Measurements from ENCODE around the gene ATP6V1A. TPM values are rescaled to one million over a fixed set of nuclear protein-coding genes. Genes with fewer than 3 reads are reported as not detected.

The ATP6V1A gene
- total and polyA plus RNA-seq, 10 donors: 13.3 to 109 (median 81.8) TPM

DNA sequence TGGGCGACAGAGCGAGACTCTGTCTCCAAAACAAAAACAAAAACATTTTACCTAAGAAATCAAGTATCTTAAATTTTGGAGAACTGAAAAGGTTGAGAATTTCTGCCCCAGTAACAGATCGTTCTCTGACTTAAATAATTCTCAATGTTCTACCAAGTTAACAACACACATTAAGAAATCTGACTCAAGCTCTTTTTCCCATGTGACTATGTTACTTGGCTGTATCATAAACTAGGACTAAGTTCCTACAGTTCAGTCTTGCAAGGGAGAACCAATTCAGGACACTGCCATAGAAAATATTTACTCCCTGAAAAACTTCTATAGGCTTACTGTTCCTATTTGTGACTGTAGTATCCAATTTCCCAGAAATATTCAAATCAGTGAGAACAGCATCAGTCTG is 29.5 kb upstream of the ATP6V1A start:
- 89 to 97% (median 97%) methylated on average over 3 of the region's 3 CpGs for WGBS, 5 donors
- no peak for DNase-seq
- intact Hi-C loops (cut with DNase I; ENCODE audit: low total_unique reads): no loop called here
- no peaks in the 10 kb centered on the region for H3K27me3 ChIP-seq (replicated peaks in 1 of 7)
- no peak overlapping the region for H3K27ac ChIP-seq
- H3K4me1 ChIP-seq: peaks cover 0 to 8% (median 0%) of the 10 kb centered on the region in 6 donors
- H3K4me3 ChIP-seq: no peak overlapping the region
- no peak for TF ChIP-seq POLR2A (IDR thresholded peaks at IDR 0.05)
- no peak for TF ChIP-seq POLR2AphosphoS5 (IDR thresholded peaks at IDR 0.05)
- TF ChIP-seq, protein P1, sequence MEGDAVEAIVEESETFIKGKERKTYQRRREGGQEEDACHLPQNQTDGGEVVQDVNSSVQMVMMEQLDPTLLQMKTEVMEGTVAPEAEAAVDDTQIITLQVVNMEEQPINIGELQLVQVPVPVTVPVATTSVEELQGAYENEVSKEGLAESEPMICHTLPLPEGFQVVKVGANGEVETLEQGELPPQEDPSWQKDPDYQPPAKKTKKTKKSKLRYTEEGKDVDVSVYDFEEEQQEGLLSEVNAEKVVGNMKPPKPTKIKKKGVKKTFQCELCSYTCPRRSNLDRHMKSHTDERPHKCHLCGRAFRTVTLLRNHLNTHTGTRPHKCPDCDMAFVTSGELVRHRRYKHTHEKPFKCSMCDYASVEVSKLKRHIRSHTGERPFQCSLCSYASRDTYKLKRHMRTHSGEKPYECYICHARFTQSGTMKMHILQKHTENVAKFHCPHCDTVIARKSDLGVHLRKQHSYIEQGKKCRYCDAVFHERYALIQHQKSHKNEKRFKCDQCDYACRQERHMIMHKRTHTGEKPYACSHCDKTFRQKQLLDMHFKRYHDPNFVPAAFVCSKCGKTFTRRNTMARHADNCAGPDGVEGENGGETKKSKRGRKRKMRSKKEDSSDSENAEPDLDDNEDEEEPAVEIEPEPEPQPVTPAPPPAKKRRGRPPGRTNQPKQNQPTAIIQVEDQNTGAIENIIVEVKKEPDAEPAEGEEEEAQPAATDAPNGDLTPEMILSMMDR (IDR thresholded peaks at IDR 0.05 in 8 of 11, conservative IDR thresholded peaks at IDR 0.05 in 3 of 11): no peak
- peaks cover 0 to 62% (median 29%) of the 10 kb centered on the region in 6 donors for H3K36me3 ChIP-seq
- H3K9me3 ChIP-seq: no peaks in the 10 kb centered on the region

DNA sequence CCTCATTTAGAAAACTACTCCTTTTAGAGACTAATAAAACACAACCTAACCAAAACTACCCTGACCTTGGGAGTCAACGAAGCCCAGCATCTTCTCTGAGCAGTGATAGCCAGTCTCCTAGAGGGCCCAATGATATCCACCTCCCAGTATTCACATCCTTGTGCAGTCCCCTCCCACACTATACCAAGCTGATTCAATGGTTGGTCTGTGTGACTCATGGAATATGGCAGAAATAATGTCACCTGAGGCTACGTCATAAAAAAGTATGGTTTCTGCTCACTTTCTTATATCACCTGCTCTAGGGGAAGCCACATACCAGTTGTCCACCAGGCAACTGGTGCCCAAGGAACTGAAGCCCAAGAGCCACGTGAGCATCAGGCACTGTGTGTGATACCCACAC is 29.0 kb upstream of the ATP6V1A start:
- Histone ChIP-seq H3K4me1 (peaks cover 0 to 8% (median 0%) of the 10 kb centered on the region in 6 donors), H3K9me3 (no peaks in the 10 kb centered on the region), H3K36me3 (peaks cover 0 to 67% (median 31%) of the 10 kb centered on the region in 6 donors), H3K27me3 (replicated peaks in 1 of 7) (no peaks in the 10 kb centered on the region), H3K4me3 (no peak overlapping the region), H3K27ac (no peak overlapping the region)
- intact Hi-C loops (cut with DNase I; ENCODE audit: low total_unique reads): no loop called here
- no peak for DNase-seq
- 93 to 99% (median 97%) methylated on average over 3 of the region's 3 CpGs for WGBS, 5 donors
- TF ChIP-seq POLR2A (IDR thresholded peaks at IDR 0.05) (no peak), POLR2AphosphoS5 (IDR thresholded peaks at IDR 0.05) (no peak)
- TF ChIP-seq, protein P1 (IDR thresholded peaks at IDR 0.05 in 8 of 11, conservative IDR thresholded peaks at IDR 0.05 in 3 of 11): no peak

DNA sequence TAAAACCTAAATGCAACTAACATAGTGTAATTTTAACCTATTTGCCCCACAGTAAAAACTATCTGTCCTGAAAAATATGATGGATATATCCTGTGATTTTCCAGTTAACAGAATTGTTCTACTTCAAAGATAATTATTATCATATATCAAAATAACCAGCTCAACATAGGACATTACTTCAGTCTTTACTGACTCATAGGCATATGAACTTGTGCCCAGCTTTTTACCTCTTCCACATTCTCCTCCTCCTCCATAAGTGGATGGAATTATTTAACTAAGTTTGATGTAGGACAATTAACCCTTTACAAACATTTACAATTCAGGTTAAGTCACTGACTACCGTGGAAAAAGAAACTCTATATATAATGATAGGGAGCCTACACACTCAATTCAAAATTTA is 27.5 kb upstream of the ATP6V1A start:
- intact Hi-C loops (cut with DNase I; ENCODE audit: low total_unique reads): no loop called here
- H3K4me3 ChIP-seq: no peak overlapping the region
- no peaks in the 10 kb centered on the region for H3K9me3 ChIP-seq
- no peaks in the 10 kb centered on the region for H3K27me3 ChIP-seq (replicated peaks in 1 of 7)
- H3K4me1 ChIP-seq: peaks cover 0 to 8% (median 0%) of the 10 kb centered on the region in 6 donors
- WGBS, 5 donors: 87 to 98% (median 92%) methylated on average over 1 of the region's 1 CpG
- no peak for DNase-seq
- no peak overlapping the region for H3K27ac ChIP-seq
- peaks cover 0 to 78% (median 33%) of the 10 kb centered on the region in 6 donors for H3K36me3 ChIP-seq
- TF ChIP-seq, protein P1 (IDR thresholded peaks at IDR 0.05 in 8 of 11, conservative IDR thresholded peaks at IDR 0.05 in 3 of 11): no peak
- TF ChIP-seq POLR2A (IDR thresholded peaks at IDR 0.05) (no peak), POLR2AphosphoS5 (IDR thresholded peaks at IDR 0.05) (no peak)

DNA sequence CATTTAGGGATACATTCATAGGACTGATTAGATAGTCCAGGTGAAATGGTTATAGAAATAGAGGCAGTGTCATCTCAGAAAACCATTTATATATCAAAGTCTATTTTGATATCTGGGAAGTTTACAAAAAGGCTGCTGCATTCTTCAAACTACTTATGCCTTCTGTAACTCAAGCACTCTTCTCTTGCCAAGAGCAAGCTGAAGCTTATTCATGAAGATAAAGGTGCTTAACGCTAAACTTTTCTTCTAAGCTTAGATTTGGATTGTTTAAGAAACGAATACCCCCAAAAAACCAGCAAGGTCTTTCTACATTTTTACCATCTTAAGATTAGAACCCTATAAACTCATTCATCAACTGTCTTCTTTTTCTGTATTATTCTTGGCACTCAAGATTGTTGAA is 27.1 kb upstream of the ATP6V1A start:
- 85 to 98% (median 91%) methylated on average over 2 of the region's 2 CpGs for WGBS, 5 donors
- peaks cover 0 to 8% (median 0%) of the 10 kb centered on the region in 6 donors for H3K4me1 ChIP-seq
- no peaks in the 10 kb centered on the region for H3K9me3 ChIP-seq
- no peaks in the 10 kb centered on the region for H3K27me3 ChIP-seq (replicated peaks in 1 of 7)
- TF ChIP-seq, protein P1 (IDR thresholded peaks at IDR 0.05 in 8 of 11, conservative IDR thresholded peaks at IDR 0.05 in 3 of 11): no peak
- no peak for TF ChIP-seq POLR2A (IDR thresholded peaks at IDR 0.05)
- TF ChIP-seq POLR2AphosphoS5 (IDR thresholded peaks at IDR 0.05): no peak
- no peak overlapping the region for H3K4me3 ChIP-seq
- intact Hi-C loops (cut with DNase I; ENCODE audit: low total_unique reads): no loop called here
- no peak for DNase-seq
- H3K36me3 ChIP-seq: peaks cover 0 to 78% (median 33%) of the 10 kb centered on the region in 6 donors
- H3K27ac ChIP-seq: no peak overlapping the region

Data from spleen (tissue), 11 donors.